Stimulated activated CD8-positive, alpha-beta memory T cell treated with anti-CD3 and anti-CD28 coated beads, Interleukin-7, amount 100 ng/mL, for 1 hour (primary cell): ENCODE results near the gene NRIP2.

Experiments used
- DNase-seq, 2 donors: peaks; one replicate each; pipeline ENCODE4 v3.0.0-alpha.2; 2020; ENCODE audit warnings: low read depth in 2 of 2

Gene NRIP2

GRCh38 chr12:2775431-2775830 is 59.4 kb downstream of the NRIP2 start:
- DNase-seq = no peak
